Measurements from ENCODE around the gene GHDC. TPM values are rescaled to one million over a fixed set of nuclear protein-coding genes. Genes with fewer than 3 reads are reported as not detected.

GHDC gene
- total and polyA plus RNA-seq, 2 of the 8 experiments (the other 6 are each of a cell fraction or from before 2014, with no cell fraction given) = 7.4 to 8.1 TPM

DNA sequence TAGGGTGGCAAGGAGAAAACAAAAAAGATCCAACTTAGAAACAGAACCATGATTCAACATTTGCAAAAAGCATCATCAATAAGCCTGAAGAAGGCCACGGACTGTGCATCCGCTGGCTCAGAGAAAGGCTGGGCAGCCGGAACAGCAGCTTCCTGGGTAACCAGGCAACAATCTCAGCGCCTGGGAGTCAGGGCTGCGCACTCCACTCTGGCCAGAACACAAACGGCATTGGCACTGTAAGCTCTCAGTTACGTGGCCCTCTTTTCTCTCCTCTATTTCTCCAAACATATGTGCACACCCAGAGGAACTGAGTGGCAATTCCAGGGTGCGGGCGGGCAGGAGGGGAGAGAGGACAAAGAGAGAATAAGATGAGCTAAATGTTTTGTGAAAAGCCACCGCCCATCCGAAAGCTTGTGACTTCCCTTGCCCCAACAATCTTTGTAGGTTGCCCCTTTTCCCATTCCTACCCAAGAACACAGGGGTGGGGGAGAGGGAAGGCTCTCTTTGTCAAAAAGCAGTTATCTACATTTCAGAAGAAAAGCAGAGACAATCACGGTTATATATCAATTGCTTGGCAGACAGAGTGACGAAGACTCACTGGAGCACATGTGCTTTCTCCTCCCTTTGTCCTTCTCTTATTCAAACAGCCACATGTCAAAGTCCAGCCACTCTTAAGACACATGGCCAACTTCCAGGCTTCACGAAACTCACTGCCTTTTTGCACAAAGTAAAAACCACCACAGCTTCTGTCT lies 6.6 kb upstream of the GHDC start (continued):
- no peak for TF ChIP-seq CHD1 (IDR thresholded peaks at IDR 0.05; ENCODE audit: low read depth, low read length)
